ENCODE measurements around the gene CCDC91. TPM values are rescaled to one million over a fixed set of nuclear protein-coding genes. Genes with fewer than 3 reads are reported as not detected.

CCDC91 gene
- total and polyA plus RNA-seq, 9 of the 15 experiments (the other 6 are each of a cell fraction or from before 2014, with no cell fraction given) = 10.1 to 31.1 (median 26.3) TPM

DNA sequence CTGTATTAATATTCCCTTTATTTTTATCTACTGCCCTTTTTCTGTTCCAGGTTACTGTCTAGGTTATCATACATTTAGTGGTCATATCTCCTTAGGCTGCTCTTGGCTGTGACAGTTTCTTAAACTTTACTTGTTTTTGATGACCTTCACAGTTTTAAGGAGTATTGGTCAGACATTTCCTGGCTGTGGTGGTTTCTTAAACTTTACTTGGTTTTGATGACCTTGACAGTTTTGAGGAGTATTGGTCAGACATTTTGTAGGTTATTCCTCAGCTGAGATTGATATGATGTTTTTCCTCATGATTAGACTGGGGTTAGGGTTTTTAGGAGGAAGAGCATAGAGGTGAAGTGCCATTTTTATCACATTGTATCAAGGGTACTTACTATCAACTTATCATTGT lies 36.4 kb downstream of the CCDC91 start (continued):
- TF ChIP-seq PURB (CRISPR knock-in tag; IDR thresholded peaks at IDR 0.05; ENCODE audit: low read depth) (no peak), YBX1 (IDR thresholded peaks at IDR 0.05) (no peak)
- TF ChIP-seq, protein P1, sequence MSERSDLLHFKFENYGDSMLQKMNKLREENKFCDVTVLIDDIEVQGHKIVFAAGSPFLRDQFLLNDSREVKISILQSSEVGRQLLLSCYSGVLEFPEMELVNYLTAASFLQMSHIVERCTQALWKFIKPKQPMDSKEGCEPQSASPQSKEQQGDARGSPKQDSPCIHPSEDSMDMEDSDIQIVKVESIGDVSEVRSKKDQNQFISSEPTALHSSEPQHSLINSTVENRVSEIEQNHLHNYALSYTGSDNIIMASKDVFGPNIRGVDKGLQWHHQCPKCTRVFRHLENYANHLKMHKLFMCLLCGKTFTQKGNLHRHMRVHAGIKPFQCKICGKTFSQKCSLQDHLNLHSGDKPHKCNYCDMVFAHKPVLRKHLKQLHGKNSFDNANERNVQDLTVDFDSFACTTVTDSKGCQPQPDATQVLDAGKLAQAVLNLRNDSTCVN (CRISPR knock-in tag; IDR thresholded peaks at IDR 0.05) = no peak

DNA sequence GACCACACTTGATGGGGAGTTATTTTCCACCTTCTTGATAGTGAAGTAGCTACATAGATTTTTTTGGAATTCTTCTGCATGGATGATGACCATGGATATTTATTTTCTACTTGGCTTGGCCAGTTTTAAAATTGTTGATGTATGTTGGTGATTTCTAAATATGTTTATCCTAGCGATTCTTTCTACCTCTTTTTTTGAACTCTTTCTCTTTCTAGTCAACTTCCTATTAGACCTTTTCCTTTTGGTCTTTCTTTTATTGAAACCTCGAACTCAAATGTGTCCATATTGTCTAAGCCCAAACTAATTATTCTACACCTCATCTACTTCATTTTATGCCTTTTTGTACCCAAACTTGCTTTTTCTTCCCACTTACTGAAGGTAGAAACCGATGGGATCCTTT lies 37.0 kb downstream of the CCDC91 start:
- WGBS (ENCODE audit: insufficient coverage, low coverage, missing lambda C conversion rate) = 80% methylated on average over 3 of the region's 3 CpGs
- BruUV-seq (replicated peaks) = no TSS peak
- in situ Hi-C loops (cut with MboI) (no loop called here), intact Hi-C loops (cut with micrococcal nuclease) (no loop called here)
- Histone ChIP-seq H4K20me1 (replicated peaks; ENCODE audit: control insufficient read depth, insufficient read depth, low read length) (no peaks in the 10 kb centered on the region), H3K9me3 (replicated peaks; ENCODE audit: control insufficient read depth, insufficient read depth, low read depth, low read length) (no peaks in the 10 kb centered on the region), H3K4me2 (ENCODE audit: insufficient read depth, low read length) (no peak overlapping the region), H3K4me1 (replicated peaks in 1 of 2; ENCODE audit: control insufficient read depth in 2 of 2, insufficient read depth in 2 of 2, low read length in 2 of 2) (peaks cover 4 to 15% of the 10 kb centered on the region in 2 experiments; a peak in 2 of 5 replicates), H3K9ac (ENCODE audit: insufficient read depth in 1 of 2, low read depth in 2 of 2, low read length in 2 of 2) (no peak overlapping the region), H2AFZ (ENCODE audit: low read depth, low read length) (no peak overlapping the region), H3K9me1 (ENCODE audit: control insufficient read depth, insufficient read depth, low read length) (no peaks in the 10 kb centered on the region), H3K79me2 (ENCODE audit: control insufficient read depth, insufficient read depth, low read length) (peaks cover 30% of the 10 kb centered on the region), H3K27ac (ENCODE audit: extremely low read depth, low read depth, low read length) (no peak overlapping the region), H3K36me3 (ENCODE audit: control insufficient read depth, insufficient read depth, low read length) (0 out of 3 replicates have a peak, but pooled peaks cover 2% of the 10 kb centered on the region), H3K27me3 (ENCODE audit: control insufficient read depth in 2 of 2, insufficient read depth in 2 of 2, low read length in 2 of 2) (no peaks in the 10 kb centered on the region), H3K4me3 (no peak overlapping the region)
- ChIA-PET POLR2A (no interaction called here), CTCF (ENCODE audit: low intra/inter-chr PET ratio) (no interaction called here)
- FAIRE-seq = no peak
- no peak for ATAC-seq
- no peak for DNase-seq (ENCODE audit: extremely low read depth in 1 of 4, low spot score in 3 of 4)
- TF ChIP-seq TCFL5 (CRISPR knock-in tag; conservative IDR thresholded peaks at IDR 0.05) = no peak
- no peak for TF ChIP-seq ZNF140 (CRISPR knock-in tag; IDR thresholded peaks at IDR 0.05)
- TF ChIP-seq, protein P2, sequence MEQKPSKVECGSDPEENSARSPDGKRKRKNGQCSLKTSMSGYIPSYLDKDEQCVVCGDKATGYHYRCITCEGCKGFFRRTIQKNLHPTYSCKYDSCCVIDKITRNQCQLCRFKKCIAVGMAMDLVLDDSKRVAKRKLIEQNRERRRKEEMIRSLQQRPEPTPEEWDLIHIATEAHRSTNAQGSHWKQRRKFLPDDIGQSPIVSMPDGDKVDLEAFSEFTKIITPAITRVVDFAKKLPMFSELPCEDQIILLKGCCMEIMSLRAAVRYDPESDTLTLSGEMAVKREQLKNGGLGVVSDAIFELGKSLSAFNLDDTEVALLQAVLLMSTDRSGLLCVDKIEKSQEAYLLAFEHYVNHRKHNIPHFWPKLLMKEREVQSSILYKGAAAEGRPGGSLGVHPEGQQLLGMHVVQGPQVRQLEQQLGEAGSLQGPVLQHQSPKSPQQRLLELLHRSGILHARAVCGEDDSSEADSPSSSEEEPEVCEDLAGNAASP (IDR thresholded peaks at IDR 0.05) = no peak
- no peak for TF ChIP-seq TAF9B (IDR thresholded peaks at IDR 0.05; ENCODE audit: partially characterized antibody)
- no peak for TF ChIP-seq HCFC1 (IDR thresholded peaks at IDR 0.05; ENCODE audit: low read depth, low read length)
- TF ChIP-seq, protein P3, sequence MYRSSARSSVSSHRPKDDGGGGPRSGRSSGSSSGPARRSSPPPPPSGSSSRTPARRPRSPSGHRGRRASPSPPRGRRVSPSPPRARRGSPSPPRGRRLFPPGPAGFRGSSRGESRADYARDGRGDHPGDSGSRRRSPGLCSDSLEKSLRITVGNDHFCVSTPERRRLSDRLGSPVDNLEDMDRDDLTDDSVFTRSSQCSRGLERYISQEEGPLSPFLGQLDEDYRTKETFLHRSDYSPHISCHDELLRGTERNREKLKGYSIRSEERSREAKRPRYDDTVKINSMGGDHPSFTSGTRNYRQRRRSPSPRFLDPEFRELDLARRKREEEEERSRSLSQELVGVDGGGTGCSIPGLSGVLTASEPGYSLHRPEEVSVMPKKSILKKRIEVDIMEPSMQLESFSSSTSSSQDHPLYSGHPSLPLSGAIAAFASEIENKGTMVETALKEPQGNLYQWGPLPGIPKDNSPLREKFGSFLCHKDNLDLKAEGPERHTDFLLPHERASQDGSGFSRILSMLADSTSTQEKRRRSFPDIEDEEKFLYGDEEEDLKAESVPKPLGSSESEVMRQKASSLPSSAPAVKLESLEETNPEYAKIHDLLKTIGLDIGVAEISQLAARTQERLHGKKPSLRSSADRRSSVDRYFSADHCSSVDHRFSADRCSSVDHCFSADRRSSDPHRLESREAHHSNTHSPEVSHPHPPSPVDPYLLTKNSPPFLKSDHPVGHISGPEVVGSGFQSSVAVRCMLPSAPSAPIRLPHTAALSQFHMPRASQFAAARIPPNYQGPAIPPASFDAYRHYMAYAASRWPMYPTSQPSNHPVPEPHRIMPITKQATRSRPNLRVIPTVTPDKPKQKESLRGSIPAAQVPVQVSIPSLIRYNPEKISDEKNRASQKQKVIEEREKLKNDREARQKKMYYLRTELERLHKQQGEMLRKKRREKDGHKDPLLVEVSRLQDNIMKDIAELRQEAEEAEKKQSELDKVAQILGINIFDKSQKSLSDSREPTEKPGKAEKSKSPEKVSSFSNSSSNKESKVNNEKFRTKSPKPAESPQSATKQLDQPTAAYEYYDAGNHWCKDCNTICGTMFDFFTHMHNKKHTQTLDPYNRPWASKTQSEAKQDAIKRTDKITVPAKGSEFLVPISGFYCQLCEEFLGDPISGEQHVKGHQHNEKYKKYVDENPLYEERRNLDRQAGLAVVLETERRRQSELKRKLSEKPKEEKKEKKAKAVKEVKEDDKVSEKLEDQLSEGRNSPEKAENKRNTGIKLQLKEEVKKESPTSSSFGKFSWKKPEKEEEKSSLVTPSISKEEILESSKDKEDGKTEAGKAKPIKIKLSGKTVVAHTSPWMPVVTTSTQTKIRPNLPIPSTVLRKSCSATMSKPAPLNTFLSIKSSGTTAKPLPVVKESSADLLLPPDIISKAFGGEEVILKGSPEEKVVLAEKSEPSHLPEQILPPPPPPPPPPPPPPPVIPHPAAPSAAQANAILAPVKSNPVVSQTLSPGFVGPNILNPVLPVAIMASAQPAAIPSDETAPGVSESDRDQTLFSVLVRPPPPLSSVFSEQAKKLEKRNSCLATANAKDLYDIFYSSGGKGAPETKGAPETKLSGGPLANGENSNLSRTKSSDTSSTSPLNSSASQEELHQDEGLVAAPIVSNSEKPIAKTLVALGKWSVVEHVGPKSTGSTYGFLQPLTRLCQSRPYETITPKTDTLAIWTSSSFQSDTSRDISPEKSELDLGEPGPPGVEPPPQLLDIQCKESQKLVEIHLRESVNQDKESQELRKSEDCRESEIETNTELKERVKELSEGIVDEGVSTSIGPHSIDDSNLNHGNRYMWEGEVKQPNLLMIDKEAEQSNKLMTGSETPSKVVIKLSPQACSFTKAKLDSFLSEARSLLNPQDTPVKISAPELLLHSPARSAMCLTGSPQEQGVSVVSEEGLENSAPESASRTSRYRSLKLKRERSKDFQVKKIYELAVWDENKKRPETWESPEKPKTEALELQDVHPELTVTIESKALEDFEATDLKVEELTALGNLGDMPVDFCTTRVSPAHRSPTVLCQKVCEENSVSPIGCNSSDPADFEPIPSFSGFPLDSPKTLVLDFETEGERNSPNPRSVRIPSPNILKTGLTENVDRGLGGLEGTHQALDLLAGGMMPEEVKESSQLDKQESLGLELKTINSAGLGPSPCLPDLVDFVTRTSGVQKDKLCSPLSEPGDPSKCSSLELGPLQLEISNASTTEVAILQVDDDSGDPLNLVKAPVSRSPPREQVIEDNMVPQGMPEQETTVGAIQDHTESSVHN (IDR thresholded peaks at IDR 0.05; ENCODE audit: borderline replicate concordance in 1 of 2, low read depth in 1 of 2) = no peak
